A549 (cell line): ENCODE data around the gene TSPAN5.

Experiments
- BHLHE40 ChIP-seq: IDR thresholded peaks from 2 replicates; pipeline ENCODE4 v1.6.1; 2012; ENCODE audit warnings: low read depth, low read length, inconsistent platforms
- CTCF ChIP-seq: fragments of >200 bp; sonication (Bioruptor Twin); formaldehyde crosslinking; IDR thresholded peaks from 3 replicates; pipeline ENCODE4 v1.5.1; 2016
- HES2 ChIP-seq: fragments of >200 bp; sonication (Bioruptor Twin); formaldehyde crosslinking; IDR thresholded peaks from 2 replicates; pipeline ENCODE4 v1.6.1; 2016
- JUNB ChIP-seq: fragments of >200 bp; sonication (Bioruptor Twin); formaldehyde crosslinking; IDR thresholded peaks from 2 replicates; pipeline ENCODE4 v1.6.1; 2016
- MAFK ChIP-seq: fragments of 450-650 bp; IDR thresholded peaks from 2 replicates; pipeline ENCODE4 v1.6.1; 2014; ENCODE audit not compliant: partially characterized antibody
- MAX ChIP-seq: IDR thresholded peaks from 2 replicates; pipeline ENCODE4 v1.6.1; 2012
- PHF8 ChIP-seq: fragments of 200-600 bp; sonication (generic); IDR thresholded peaks from 2 replicates; pipeline ENCODE4 v1.6.1; 2016; ENCODE audit warnings: low read depth, mild to moderate bottlenecking, antibody characterized with exemption, moderate library complexity, borderline replicate concordance
- POLR2A ChIP-seq: IDR thresholded peaks from 2 replicates; pipeline ENCODE4 v1.6.1; 2012; ENCODE audit warnings: mild to moderate bottlenecking, low read length
- RAD21 ChIP-seq, 2 experiments: fragments of >200 bp in 1 of 2; sonication (Bioruptor Twin) in 1 of 2; formaldehyde crosslinking in 1 of 2; IDR thresholded peaks in 1 of 2; conservative IDR thresholded peaks in 1 of 2; 2 replicates in 1 of 2; 3 replicates in 1 of 2; pipeline ENCODE4 v1.6.1; 2012 to 2018; ENCODE audit warnings: inconsistent platforms in 1 of 2
- SMC3 ChIP-seq: fragments of >200 bp; sonication (Bioruptor Twin); formaldehyde crosslinking; IDR thresholded peaks from 3 replicates; pipeline ENCODE4 v1.6.1; 2018; ENCODE audit warnings: inconsistent platforms

GRCh38 chr4:98679738-98680137, 21.3 kb upstream of the TSPAN5 start:
- TF ChIP-seq CTCF (no peak), JUNB (no peak), BHLHE40 (no peak), RAD21 (conservative IDR thresholded peaks at IDR 0.05 in 1 of 2, IDR thresholded peaks at IDR 0.05 in 1 of 2) (no peak), MAX (no peak), MAFK (no peak), POLR2A (no peak), HES2 (no peak), PHF8 (no peak), SMC3 (no peak)
